ENCODE data around the gene EFNB2. TPM values are rescaled to one million over a fixed set of nuclear protein-coding genes. Genes with fewer than 3 reads are reported as not detected.

Gene EFNB2
- polyA plus RNA-seq, 1 donor from 2014 or later: 53.1 TPM

DNA sequence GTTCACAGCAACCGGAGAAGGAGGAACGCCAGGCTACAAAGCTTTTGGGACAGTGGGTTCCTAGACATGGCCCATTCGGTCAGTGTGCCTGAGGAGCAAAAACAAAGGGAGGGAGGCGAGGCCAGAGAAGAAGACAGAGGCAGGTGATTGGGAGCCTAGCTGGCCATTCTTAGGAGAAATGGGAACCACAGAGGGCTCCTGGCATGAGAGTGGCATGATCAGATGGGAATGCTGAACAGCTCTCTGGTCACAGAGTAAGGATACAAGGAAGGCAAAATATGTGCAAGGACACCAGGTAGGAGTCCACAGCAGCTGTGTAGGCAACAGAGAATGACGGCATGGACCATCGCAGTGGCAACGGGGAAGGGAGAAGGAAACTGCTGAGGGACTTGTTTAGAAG, 82.4 kb downstream of the EFNB2 start:
- Histone ChIP-seq H3K9me3 (ENCODE audit: low read length) (no peaks in the 10 kb centered on the region), H3K27ac (ENCODE audit: low read length) (no peak overlapping the region), H3K9ac (ENCODE audit: low read length) (no peak overlapping the region), H3F3A (ENCODE audit: insufficient read depth, low read length, poor library complexity, severe bottlenecking) (no peaks in the 10 kb centered on the region), H3K9me2 (ENCODE audit: insufficient read depth, low read length) (no peaks in the 10 kb centered on the region), H4K20me1 (ENCODE audit: insufficient read depth) (no peaks in the 10 kb centered on the region), H3K27me3 (ENCODE audit: insufficient read depth, low read depth, low read length) (no peaks in the 10 kb centered on the region), H3K36me3 (ENCODE audit: insufficient read depth, low read length) (no peaks in the 10 kb centered on the region), H3K4me2 (ENCODE audit: low read length) (no peak overlapping the region), H3K4me3 (ENCODE audit: low read length) (no peak overlapping the region), H3K79me2 (replicated peaks; ENCODE audit: insufficient read depth, low read length) (no peaks in the 10 kb centered on the region), H2AFZ (ENCODE audit: low read depth, low read length) (no peak overlapping the region)
- TF ChIP-seq EZH2 (IDR thresholded peaks at IDR 0.05; ENCODE audit: borderline replicate concordance, insufficient read depth, low read length, poor library complexity, severe bottlenecking) (no peak), EP300 (conservative IDR thresholded peaks at IDR 0.05; ENCODE audit: poor library complexity, severe bottlenecking) (no peak), TAF1 (IDR thresholded peaks at IDR 0.05; ENCODE audit: low read depth) (no peak), MXI1 (conservative IDR thresholded peaks at IDR 0.05; ENCODE audit: poor library complexity, severe bottlenecking) (no peak), POLR2AphosphoS5 (IDR thresholded peaks at IDR 0.05) (no peak), SMC3 (conservative IDR thresholded peaks at IDR 0.05; ENCODE audit: poor library complexity) (no peak), RAD21 (conservative IDR thresholded peaks at IDR 0.05) (no peak)
- TF ChIP-seq, protein P1, sequence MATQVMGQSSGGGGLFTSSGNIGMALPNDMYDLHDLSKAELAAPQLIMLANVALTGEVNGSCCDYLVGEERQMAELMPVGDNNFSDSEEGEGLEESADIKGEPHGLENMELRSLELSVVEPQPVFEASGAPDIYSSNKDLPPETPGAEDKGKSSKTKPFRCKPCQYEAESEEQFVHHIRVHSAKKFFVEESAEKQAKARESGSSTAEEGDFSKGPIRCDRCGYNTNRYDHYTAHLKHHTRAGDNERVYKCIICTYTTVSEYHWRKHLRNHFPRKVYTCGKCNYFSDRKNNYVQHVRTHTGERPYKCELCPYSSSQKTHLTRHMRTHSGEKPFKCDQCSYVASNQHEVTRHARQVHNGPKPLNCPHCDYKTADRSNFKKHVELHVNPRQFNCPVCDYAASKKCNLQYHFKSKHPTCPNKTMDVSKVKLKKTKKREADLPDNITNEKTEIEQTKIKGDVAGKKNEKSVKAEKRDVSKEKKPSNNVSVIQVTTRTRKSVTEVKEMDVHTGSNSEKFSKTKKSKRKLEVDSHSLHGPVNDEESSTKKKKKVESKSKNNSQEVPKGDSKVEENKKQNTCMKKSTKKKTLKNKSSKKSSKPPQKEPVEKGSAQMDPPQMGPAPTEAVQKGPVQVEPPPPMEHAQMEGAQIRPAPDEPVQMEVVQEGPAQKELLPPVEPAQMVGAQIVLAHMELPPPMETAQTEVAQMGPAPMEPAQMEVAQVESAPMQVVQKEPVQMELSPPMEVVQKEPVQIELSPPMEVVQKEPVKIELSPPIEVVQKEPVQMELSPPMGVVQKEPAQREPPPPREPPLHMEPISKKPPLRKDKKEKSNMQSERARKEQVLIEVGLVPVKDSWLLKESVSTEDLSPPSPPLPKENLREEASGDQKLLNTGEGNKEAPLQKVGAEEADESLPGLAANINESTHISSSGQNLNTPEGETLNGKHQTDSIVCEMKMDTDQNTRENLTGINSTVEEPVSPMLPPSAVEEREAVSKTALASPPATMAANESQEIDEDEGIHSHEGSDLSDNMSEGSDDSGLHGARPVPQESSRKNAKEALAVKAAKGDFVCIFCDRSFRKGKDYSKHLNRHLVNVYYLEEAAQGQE (IDR thresholded peaks at IDR 0.05; ENCODE audit: borderline replicate concordance): no peak
- TF ChIP-seq, protein P2, sequence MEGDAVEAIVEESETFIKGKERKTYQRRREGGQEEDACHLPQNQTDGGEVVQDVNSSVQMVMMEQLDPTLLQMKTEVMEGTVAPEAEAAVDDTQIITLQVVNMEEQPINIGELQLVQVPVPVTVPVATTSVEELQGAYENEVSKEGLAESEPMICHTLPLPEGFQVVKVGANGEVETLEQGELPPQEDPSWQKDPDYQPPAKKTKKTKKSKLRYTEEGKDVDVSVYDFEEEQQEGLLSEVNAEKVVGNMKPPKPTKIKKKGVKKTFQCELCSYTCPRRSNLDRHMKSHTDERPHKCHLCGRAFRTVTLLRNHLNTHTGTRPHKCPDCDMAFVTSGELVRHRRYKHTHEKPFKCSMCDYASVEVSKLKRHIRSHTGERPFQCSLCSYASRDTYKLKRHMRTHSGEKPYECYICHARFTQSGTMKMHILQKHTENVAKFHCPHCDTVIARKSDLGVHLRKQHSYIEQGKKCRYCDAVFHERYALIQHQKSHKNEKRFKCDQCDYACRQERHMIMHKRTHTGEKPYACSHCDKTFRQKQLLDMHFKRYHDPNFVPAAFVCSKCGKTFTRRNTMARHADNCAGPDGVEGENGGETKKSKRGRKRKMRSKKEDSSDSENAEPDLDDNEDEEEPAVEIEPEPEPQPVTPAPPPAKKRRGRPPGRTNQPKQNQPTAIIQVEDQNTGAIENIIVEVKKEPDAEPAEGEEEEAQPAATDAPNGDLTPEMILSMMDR (IDR thresholded peaks at IDR 0.05; ENCODE audit: poor library complexity, severe bottlenecking): no peak

DNA sequence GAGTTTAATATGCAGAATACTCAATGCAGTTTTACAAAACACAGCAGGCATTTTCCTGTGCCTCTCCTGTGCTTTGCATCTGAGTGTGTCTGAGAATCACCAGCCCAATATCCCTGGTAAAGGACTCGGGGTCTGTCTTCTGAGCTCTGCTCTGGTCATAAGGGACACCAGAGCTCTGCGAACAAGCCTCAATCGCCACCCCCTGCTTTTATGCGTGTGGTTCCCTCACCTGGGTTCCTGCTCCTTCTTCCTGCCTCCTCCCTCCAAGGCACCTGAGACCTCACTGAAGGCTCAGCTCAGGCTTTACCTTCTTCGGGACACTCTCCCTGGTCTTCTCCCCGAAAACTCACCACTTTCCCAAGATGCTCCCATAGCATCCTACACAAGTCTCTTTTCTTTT, 84.5 kb downstream of the EFNB2 start:
- no peaks in the 10 kb centered on the region for H3K36me3 ChIP-seq (ENCODE audit: insufficient read depth, low read length)
- TF ChIP-seq POLR2AphosphoS5 (IDR thresholded peaks at IDR 0.05): no peak
- TF ChIP-seq TAF1 (IDR thresholded peaks at IDR 0.05; ENCODE audit: low read depth): no peak
- no peak for TF ChIP-seq MXI1 (conservative IDR thresholded peaks at IDR 0.05; ENCODE audit: poor library complexity, severe bottlenecking)
- no peak for TF ChIP-seq RAD21 (conservative IDR thresholded peaks at IDR 0.05)
- no peak for TF ChIP-seq EZH2 (IDR thresholded peaks at IDR 0.05; ENCODE audit: borderline replicate concordance, insufficient read depth, low read length, poor library complexity, severe bottlenecking)

More for the DNA sequence above, 84.5 kb downstream of the EFNB2 start:
- Histone ChIP-seq H3F3A (ENCODE audit: insufficient read depth, low read length, poor library complexity, severe bottlenecking) (no peaks in the 10 kb centered on the region), H3K9me2 (ENCODE audit: insufficient read depth, low read length) (no peaks in the 10 kb centered on the region), H3K9me3 (ENCODE audit: low read length) (no peaks in the 10 kb centered on the region), H3K27me3 (ENCODE audit: insufficient read depth, low read depth, low read length) (no peaks in the 10 kb centered on the region), H3K79me2 (replicated peaks; ENCODE audit: insufficient read depth, low read length) (no peaks in the 10 kb centered on the region), H2AFZ (ENCODE audit: low read depth, low read length) (no peak overlapping the region), H3K9ac (ENCODE audit: low read length) (no peak overlapping the region), H3K4me3 (ENCODE audit: low read length) (no peak overlapping the region), H3K4me2 (ENCODE audit: low read length) (no peak overlapping the region), H4K20me1 (ENCODE audit: insufficient read depth) (no peaks in the 10 kb centered on the region), H3K27ac (ENCODE audit: low read length) (no peak overlapping the region)

All from neural cell (in vitro differentiated cells).